Panc1 (cell line): ENCODE data around the gene DGAT2L6. TPM values are rescaled to one million over a fixed set of nuclear protein-coding genes. Genes with fewer than 3 reads are reported as not detected.

Source experiments
- ATAC-seq: fragments of 200-7000 bp; cut with Tn5 transposase; 2 replicates; pipeline ENCODE4 v1.9.1; 2020; ENCODE audit warnings: mild to moderate bottlenecking, moderate library complexity
- BruUV-seq: library from RNA; stranded (reverse); fragments of 400-500 nt; replicated peaks from 2 replicates; lab custom pipeline; 2021; lab: Mats Ljungman, UMichigan
- CTCF ChIA-PET: fragments of 300-600 bp; sonication (Branson Sonifier 250); formaldehyde crosslinking; loops from one replicate; lab custom pipeline; 2022; ENCODE audit warnings: antibody characterized with exemption; lab: Charles Lee
- POLR2A ChIA-PET: fragments of 300-600 bp; sonication (Branson Sonifier 250); formaldehyde crosslinking; loops from one replicate; lab custom pipeline; 2022; ENCODE audit warnings: antibody characterized with exemption; lab: Charles Lee
- DNase-seq: peaks from one replicate; pipeline ENCODE4 v3.0.0-alpha.2; 2010; ENCODE audit warnings: low read depth, low spot score
- H3K27ac ChIP-seq: 2 replicates; pipeline ENCODE4 v1.5.1; 2011; ENCODE audit warnings: mild to moderate bottlenecking, low read length, inconsistent platforms
- H3K27me3 ChIP-seq: fragments of 200-500 bp; sonication (Bioruptor generic); 2 replicates; pipeline ENCODE4 v1.6.0; 2014; ENCODE audit warnings: low read length, inconsistent platforms; ENCODE audit not compliant: control insufficient read depth, insufficient read depth
- H3K36me3 ChIP-seq: fragments of 200-500 bp; sonication (Bioruptor generic); 2 replicates; pipeline ENCODE4 v1.5.1; 2014; ENCODE audit warnings: inconsistent platforms, mild to moderate bottlenecking, low read length, moderate library complexity; ENCODE audit not compliant: control insufficient read depth, insufficient read depth
- H3K4me1 ChIP-seq: 2 replicates; pipeline ENCODE4 v1.5.1; 2011; ENCODE audit warnings: inconsistent platforms, mild to moderate bottlenecking, low read length, moderate library complexity; ENCODE audit not compliant: control insufficient read depth, insufficient read depth
- H3K4me3 ChIP-seq, 2 experiments: 2 replicates each; pipeline ENCODE4 v1.5.1; 2011 to 2012; ENCODE audit warnings: low read depth in 2 of 2, low read length in 2 of 2, mild to moderate bottlenecking in 2 of 2, inconsistent platforms in 1 of 2, moderate library complexity in 1 of 2
- H3K9me3 ChIP-seq: fragments of 200-500 bp; sonication (Bioruptor generic); 2 replicates; pipeline ENCODE4 v1.5.1; 2014; ENCODE audit warnings: low read depth, mild to moderate bottlenecking, inconsistent platforms, low read length, moderate library complexity; ENCODE audit not compliant: control insufficient read depth, insufficient read depth
- POLR2AphosphoS5 ChIP-seq: IDR thresholded peaks from 2 replicates; pipeline ENCODE4 v1.6.1; 2012; ENCODE audit warnings: mild to moderate bottlenecking, low read depth, low read length, moderate library complexity
- SIN3A ChIP-seq: IDR thresholded peaks from 2 replicates; pipeline ENCODE4 v1.6.1; 2012; ENCODE audit warnings: low read depth, mild to moderate bottlenecking, low read length, moderate library complexity, borderline replicate concordance; ENCODE audit not compliant: insufficient read depth
- TCF7L2 ChIP-seq: IDR thresholded peaks from 2 replicates; pipeline ENCODE4 v1.6.1; 2011; ENCODE audit warnings: mild to moderate bottlenecking, low read depth, low read length, inconsistent platforms
- in situ Hi-C: cut with HindIII; loops from 2 replicates; pipeline ENCODE4 v1.10.0; 2016; ENCODE audit warnings: low sequenced_read_pairs, low pct_unique_long_range_greater_than_20kb
- intact Hi-C: fragments of 100-400 bp; cut with micrococcal nuclease; formaldehyde crosslinking; loops from one replicate; pipeline ENCODE4 v1.10.0; 2022; ENCODE audit not compliant: unreplicated experiment
- total RNA-seq: library from RNA; stranded (reverse); gene quantifications from one replicate; pipeline ENCODE4 v1.2.1, GENCODE V29; 2021; ENCODE audit not compliant: unreplicated experiment
- TF ChIP-seq, protein P1 (sequence below), 2 experiments: IDR thresholded peaks; 2 replicates each; pipeline ENCODE4 v1.6.1; 2011 to 2012; ENCODE audit warnings: low read depth in 2 of 2, control low read depth in 1 of 2, low read length in 1 of 2, mild to moderate bottlenecking in 1 of 2, moderate library complexity in 1 of 2; ENCODE audit not compliant: insufficient read depth in 1 of 2
- TF ChIP-seq, protein P2 (sequence below): fragments of 450-650 bp; IDR thresholded peaks from 2 replicates; pipeline ENCODE4 v1.5.1; 2017; ENCODE audit warnings: mild to moderate bottlenecking

The DGAT2L6 gene
- total RNA-seq, 1 experiment from 2014 or later: not detected

DNA sequence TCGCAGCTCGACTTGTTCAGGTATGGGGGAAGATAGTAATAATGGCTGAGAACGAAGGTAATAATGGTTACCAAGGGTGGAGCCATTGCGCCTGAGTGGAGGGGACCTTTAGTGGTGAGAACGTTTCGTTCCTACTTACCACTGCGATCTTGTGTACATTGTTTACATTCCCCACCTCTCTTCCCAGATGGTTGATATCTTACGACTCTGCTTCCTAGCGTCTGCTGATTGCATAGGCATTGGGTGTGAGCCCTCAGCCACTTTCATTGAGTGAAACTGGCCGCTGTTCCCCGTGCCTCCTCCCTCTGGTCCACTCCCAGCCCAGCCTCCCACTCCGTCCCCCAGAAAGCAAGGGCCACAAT, 43.2 kb upstream of the DGAT2L6 start:
- intact Hi-C loops: no loop called here

GRCh38 chrX:70138622-70139021, 38.7 kb upstream of the DGAT2L6 start:
- ATAC-seq: no peak
- TF ChIP-seq TCF7L2 (no peak), POLR2AphosphoS5 (no peak), SIN3A (no peak)
- TF ChIP-seq, protein P1, sequence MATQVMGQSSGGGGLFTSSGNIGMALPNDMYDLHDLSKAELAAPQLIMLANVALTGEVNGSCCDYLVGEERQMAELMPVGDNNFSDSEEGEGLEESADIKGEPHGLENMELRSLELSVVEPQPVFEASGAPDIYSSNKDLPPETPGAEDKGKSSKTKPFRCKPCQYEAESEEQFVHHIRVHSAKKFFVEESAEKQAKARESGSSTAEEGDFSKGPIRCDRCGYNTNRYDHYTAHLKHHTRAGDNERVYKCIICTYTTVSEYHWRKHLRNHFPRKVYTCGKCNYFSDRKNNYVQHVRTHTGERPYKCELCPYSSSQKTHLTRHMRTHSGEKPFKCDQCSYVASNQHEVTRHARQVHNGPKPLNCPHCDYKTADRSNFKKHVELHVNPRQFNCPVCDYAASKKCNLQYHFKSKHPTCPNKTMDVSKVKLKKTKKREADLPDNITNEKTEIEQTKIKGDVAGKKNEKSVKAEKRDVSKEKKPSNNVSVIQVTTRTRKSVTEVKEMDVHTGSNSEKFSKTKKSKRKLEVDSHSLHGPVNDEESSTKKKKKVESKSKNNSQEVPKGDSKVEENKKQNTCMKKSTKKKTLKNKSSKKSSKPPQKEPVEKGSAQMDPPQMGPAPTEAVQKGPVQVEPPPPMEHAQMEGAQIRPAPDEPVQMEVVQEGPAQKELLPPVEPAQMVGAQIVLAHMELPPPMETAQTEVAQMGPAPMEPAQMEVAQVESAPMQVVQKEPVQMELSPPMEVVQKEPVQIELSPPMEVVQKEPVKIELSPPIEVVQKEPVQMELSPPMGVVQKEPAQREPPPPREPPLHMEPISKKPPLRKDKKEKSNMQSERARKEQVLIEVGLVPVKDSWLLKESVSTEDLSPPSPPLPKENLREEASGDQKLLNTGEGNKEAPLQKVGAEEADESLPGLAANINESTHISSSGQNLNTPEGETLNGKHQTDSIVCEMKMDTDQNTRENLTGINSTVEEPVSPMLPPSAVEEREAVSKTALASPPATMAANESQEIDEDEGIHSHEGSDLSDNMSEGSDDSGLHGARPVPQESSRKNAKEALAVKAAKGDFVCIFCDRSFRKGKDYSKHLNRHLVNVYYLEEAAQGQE (IDR thresholded peaks at IDR 0.05; ENCODE audit: insufficient read depth in 1 of 2, low read depth in 2 of 2, low read length in 1 of 2): no peak
- TF ChIP-seq, protein P2, sequence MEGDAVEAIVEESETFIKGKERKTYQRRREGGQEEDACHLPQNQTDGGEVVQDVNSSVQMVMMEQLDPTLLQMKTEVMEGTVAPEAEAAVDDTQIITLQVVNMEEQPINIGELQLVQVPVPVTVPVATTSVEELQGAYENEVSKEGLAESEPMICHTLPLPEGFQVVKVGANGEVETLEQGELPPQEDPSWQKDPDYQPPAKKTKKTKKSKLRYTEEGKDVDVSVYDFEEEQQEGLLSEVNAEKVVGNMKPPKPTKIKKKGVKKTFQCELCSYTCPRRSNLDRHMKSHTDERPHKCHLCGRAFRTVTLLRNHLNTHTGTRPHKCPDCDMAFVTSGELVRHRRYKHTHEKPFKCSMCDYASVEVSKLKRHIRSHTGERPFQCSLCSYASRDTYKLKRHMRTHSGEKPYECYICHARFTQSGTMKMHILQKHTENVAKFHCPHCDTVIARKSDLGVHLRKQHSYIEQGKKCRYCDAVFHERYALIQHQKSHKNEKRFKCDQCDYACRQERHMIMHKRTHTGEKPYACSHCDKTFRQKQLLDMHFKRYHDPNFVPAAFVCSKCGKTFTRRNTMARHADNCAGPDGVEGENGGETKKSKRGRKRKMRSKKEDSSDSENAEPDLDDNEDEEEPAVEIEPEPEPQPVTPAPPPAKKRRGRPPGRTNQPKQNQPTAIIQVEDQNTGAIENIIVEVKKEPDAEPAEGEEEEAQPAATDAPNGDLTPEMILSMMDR: no peak
- CTCF ChIA-PET: interaction anchor here (0.7 kb wide), 1 partner anchor 17 kb away, joined by 15 read pairs; no protein-coding TSS in a partner anchor
- no peaks in the 10 kb centered on the region for H3K27me3 ChIP-seq
- BruUV-seq: no TSS peak
- H3K27ac ChIP-seq: no peak overlapping the region
- intact Hi-C loops (no loop called here), in situ Hi-C loops (no loop called here)
- H3K36me3 ChIP-seq: no peaks in the 10 kb centered on the region; the same call in 1 of the 2 replicates
- DNase-seq: no peak
- POLR2A ChIA-PET: no interaction called here
- H3K4me1 ChIP-seq: peaks cover 5% of the 10 kb centered on the region; the same call in 1 of the 2 replicates
- no peak overlapping the region for H3K4me3 ChIP-seq
- no peaks in the 10 kb centered on the region for H3K9me3 ChIP-seq

More for the DNA sequence above, 43.2 kb upstream of the DGAT2L6 start:
- in situ Hi-C loops: no loop called here
- ChIA-PET POLR2A (interaction anchor here (0.6 to 0.7 kb wide), 2 partner anchors 19 to 72 kb away, joined by 3 read pairs; no protein-coding TSS in a partner anchor), CTCF (interaction anchor here (0.7 kb wide), 1 partner anchor 95 kb away, joined by 3 read pairs; no protein-coding TSS in a partner anchor)
- no peaks in the 10 kb centered on the region; the same call in 1 of the 2 replicates for H3K36me3 ChIP-seq
- peaks cover 8% of the 10 kb centered on the region for H3K4me1 ChIP-seq
- TF ChIP-seq SIN3A: no peak
- no peak for TF ChIP-seq TCF7L2
- TF ChIP-seq, protein P1 (IDR thresholded peaks at IDR 0.05; ENCODE audit: insufficient read depth in 1 of 2, low read depth in 2 of 2, low read length in 1 of 2): no peak
- TF ChIP-seq, protein P2: no peak
- no peak for TF ChIP-seq POLR2AphosphoS5
- peak overlapping the region; percentile 89 for H3K27ac ChIP-seq
- no TSS peak for BruUV-seq
- H3K27me3 ChIP-seq: no peaks in the 10 kb centered on the region
- no peaks in the 10 kb centered on the region for H3K9me3 ChIP-seq
- ATAC-seq: peak; percentile 46
- peak overlapping the region; percentile 92 to 97 for H3K4me3 ChIP-seq
- DNase-seq: no peak
